GM18951 (cell line): ENCODE data around the gene MFNG.
A peak's percentile ranks its signal among the peaks of the same experiment; 100 is the strongest.

Experiments used
- POLR2A ChIP-seq: IDR thresholded peaks from 4 replicates; pipeline ENCODE4 v1.6.1; 2011; ENCODE audit warnings: mild to moderate bottlenecking; ENCODE audit not compliant: insufficient read length, insufficient read depth; ENCODE audit errors: extremely low read depth
- in situ Hi-C: fragments of 300-500 bp; cut with MboI; formaldehyde crosslinking; loops from one replicate; pipeline ENCODE4 v1.12.0; 2022; ENCODE audit warnings: low sequenced_read_pairs, mixed read lengths, inconsistent platforms; ENCODE audit not compliant: unreplicated experiment

The MFNG gene

GRCh38 chr22:37485395-37486223 is 575 bp downstream of the MFNG start:
- TF ChIP-seq POLR2A, result no peak
- in situ Hi-C loops, result no loop called here

- in situ Hi-C loops, result no loop called here
- peak; percentile 63 for TF ChIP-seq POLR2A
Measured at GRCh38 chr22:37484480-37485394, 1.4 kb downstream of the MFNG start.

- in situ Hi-C loops, result no loop called here
Measured at GRCh38 chr22:37483050-37483449, 3.1 kb downstream of the MFNG start.

GRCh38 chr22:37482244-37482643 is 3.9 kb downstream of the MFNG start:
- TF ChIP-seq POLR2A, result no peak
- in situ Hi-C loops, result no loop called here

More at GRCh38 chr22:37483050-37483449, 3.1 kb downstream of the MFNG start:
- no peak for TF ChIP-seq POLR2A

- no peak for TF ChIP-seq POLR2A
- in situ Hi-C loops, result no loop called here
Measured at GRCh38 chr22:37481347-37481907, 4.8 kb downstream of the MFNG start.

- in situ Hi-C loops, result no loop called here
- no peak for TF ChIP-seq POLR2A
Measured at GRCh38 chr22:37480387-37481346, 5.5 kb downstream of the MFNG start.

- no peak for TF ChIP-seq POLR2A
- in situ Hi-C loops, result no loop called here
Measured at GRCh38 chr22:37479196-37479595, 7.0 kb downstream of the MFNG start.

- no peak for TF ChIP-seq POLR2A
- in situ Hi-C loops, result no loop called here
Measured at GRCh38 chr22:37476389-37477329, 9.5 kb downstream of the MFNG start.

- in situ Hi-C loops, result no loop called here
- TF ChIP-seq POLR2A, result no peak
Measured at GRCh38 chr22:37474447-37475090, 11.6 kb downstream of the MFNG start.

- TF ChIP-seq POLR2A, result no peak
- in situ Hi-C loops, result no loop called here
Measured at GRCh38 chr22:37473437-37473946, 12.7 kb downstream of the MFNG start.

- TF ChIP-seq POLR2A, result no peak
Measured at GRCh38 chr22:37472418-37473006, 13.7 kb downstream of the MFNG start.

More at GRCh38 chr22:37472418-37473006, 13.7 kb downstream of the MFNG start:
- in situ Hi-C loops, result no loop called here
